H9 (cell line): ENCODE results near the gene PLD5. TPM values are rescaled to one million over a fixed set of nuclear protein-coding genes. Genes with fewer than 3 reads are reported as not detected.

Experiments used
- DNase-seq: peaks from one replicate; pipeline ENCODE4 v3.0.0-alpha.2; 2017
- H2AFZ ChIP-seq: one replicate; pipeline ENCODE4 v1.6.1; 2013; ENCODE audit warnings: mild to moderate bottlenecking, low read length, control low read depth, moderate library complexity
- H2AK5ac ChIP-seq: 2 replicates; pipeline ENCODE4 v1.6.1; 2013; ENCODE audit warnings: low read length, control low read depth, mixed read lengths; ENCODE audit not compliant: insufficient read length
- H2BK120ac ChIP-seq: one replicate; pipeline ENCODE4 v1.6.1; 2013; ENCODE audit warnings: low read depth, mild to moderate bottlenecking, low read length, control low read depth, inconsistent platforms; ENCODE audit not compliant: poor library complexity, severe bottlenecking
- H2BK12ac ChIP-seq: 2 replicates; pipeline ENCODE4 v1.6.1; 2013; ENCODE audit warnings: low read length, control low read depth, mixed read lengths, low read depth; ENCODE audit not compliant: insufficient read length
- H2BK15ac ChIP-seq: 2 replicates; pipeline ENCODE4 v1.6.1; 2013; ENCODE audit warnings: low read depth, low read length, control low read depth
- H2BK20ac ChIP-seq: one replicate; pipeline ENCODE4 v1.6.1; 2013; ENCODE audit warnings: low read depth, mild to moderate bottlenecking, low read length, control low read depth, inconsistent platforms; ENCODE audit not compliant: poor library complexity, severe bottlenecking
- H2BK5ac ChIP-seq: 2 replicates; pipeline ENCODE4 v1.6.1; 2013; ENCODE audit warnings: low read length, control low read depth, mixed read lengths; ENCODE audit not compliant: insufficient read length
- H3K14ac ChIP-seq: 2 replicates; pipeline ENCODE4 v1.6.1; 2013; ENCODE audit warnings: low read length, control low read depth; ENCODE audit not compliant: insufficient read depth
- H3K18ac ChIP-seq: 2 replicates; pipeline ENCODE4 v1.6.1; 2013; ENCODE audit warnings: low read depth, mild to moderate bottlenecking, mixed read lengths, low read length, control low read depth; ENCODE audit not compliant: insufficient read length
- H3K23ac ChIP-seq: 2 replicates; pipeline ENCODE4 v1.6.1; 2013; ENCODE audit warnings: low read length, control low read depth, mixed read lengths, low read depth; ENCODE audit not compliant: insufficient read length
- H3K23me2 ChIP-seq: 2 replicates; pipeline ENCODE4 v1.6.1; 2013; ENCODE audit warnings: low read depth, mild to moderate bottlenecking, mixed read lengths, low read length, control low read depth; ENCODE audit not compliant: insufficient read length, poor library complexity, severe bottlenecking
- H3K27ac ChIP-seq: 2 replicates; pipeline ENCODE4 v1.5.1; 2013; ENCODE audit warnings: low read length, control low read depth, mixed read lengths, low read depth; ENCODE audit not compliant: insufficient read length
- H3K27me3 ChIP-seq: 2 replicates; pipeline ENCODE4 v1.6.1; 2013; ENCODE audit warnings: low read length, control low read depth, inconsistent platforms; ENCODE audit not compliant: insufficient read depth
- H3K4ac ChIP-seq: 2 replicates; pipeline ENCODE4 v1.6.1; 2013; ENCODE audit warnings: low read depth, mild to moderate bottlenecking, control low read depth, inconsistent platforms, low read length, moderate library complexity
- H3K4me1 ChIP-seq: 2 replicates; pipeline ENCODE4 v1.6.1; 2013; ENCODE audit warnings: low read length, control low read depth, inconsistent platforms; ENCODE audit not compliant: insufficient read depth
- H3K4me2 ChIP-seq: 2 replicates; pipeline ENCODE4 v1.6.1; 2013; ENCODE audit warnings: low read length, control low read depth, mixed read lengths; ENCODE audit not compliant: insufficient read length, insufficient read depth
- H3K56ac ChIP-seq: 2 replicates; pipeline ENCODE4 v1.6.1; 2013; ENCODE audit warnings: low read depth, mild to moderate bottlenecking, mixed read lengths, low read length, control low read depth; ENCODE audit not compliant: insufficient read length
- H3K79me1 ChIP-seq: 2 replicates; pipeline ENCODE4 v1.6.1; 2013; ENCODE audit warnings: low read depth, mild to moderate bottlenecking, moderate library complexity, low read length, control low read depth, inconsistent platforms; ENCODE audit not compliant: insufficient read depth, poor library complexity, severe bottlenecking
- H3K79me2 ChIP-seq: 2 replicates; pipeline ENCODE4 v1.6.1; 2013; ENCODE audit warnings: low read length, control low read depth, inconsistent platforms; ENCODE audit not compliant: insufficient read depth
- H3K9ac ChIP-seq: 2 replicates; pipeline ENCODE4 v1.6.1; 2013; ENCODE audit warnings: low read length, control low read depth, mixed read lengths; ENCODE audit not compliant: insufficient read length; ENCODE audit errors: extremely low read depth
- H3K9me3 ChIP-seq: one replicate; pipeline ENCODE4 v1.6.1; 2013; ENCODE audit warnings: low read depth, low read length, inconsistent platforms; ENCODE audit not compliant: control insufficient read depth
- H3T11ph ChIP-seq: one replicate; pipeline ENCODE4 v1.6.1; 2013; ENCODE audit warnings: mild to moderate bottlenecking, low read length, control low read depth, inconsistent platforms
- H4K20me1 ChIP-seq: one replicate; pipeline ENCODE4 v1.6.1; 2013; ENCODE audit not compliant: control insufficient read depth, insufficient read length, insufficient read depth
- H4K5ac ChIP-seq: 2 replicates; pipeline ENCODE4 v1.6.1; 2013; ENCODE audit warnings: low read depth, mild to moderate bottlenecking, mixed read lengths, low read length, control low read depth; ENCODE audit not compliant: insufficient read length
- H4K8ac ChIP-seq: replicated peaks from 2 replicates; pipeline ENCODE4 v1.6.1; 2013; ENCODE audit warnings: low read length, control low read depth, mixed read lengths, low read depth; ENCODE audit not compliant: insufficient read length
- H4K91ac ChIP-seq: 2 replicates; pipeline ENCODE4 v1.6.1; 2013; ENCODE audit warnings: low read depth, mild to moderate bottlenecking, moderate library complexity, mixed read lengths, low read length, control low read depth; ENCODE audit not compliant: insufficient read length
- H3K27ac Mint-ChIP-seq, 3 experiments: 2 replicates in 2 of 3; 3 replicates in 1 of 3; pipeline ENCODE4 v1.8.0; 2020 to 2021; ENCODE audit warnings: mixed read lengths in 3 of 3, mild to moderate bottlenecking in 1 of 3, moderate library complexity in 1 of 3
- H3K27me3 Mint-ChIP-seq: 2 replicates; pipeline ENCODE4 v1.8.0; 2021; ENCODE audit warnings: low read depth, mild to moderate bottlenecking, moderate library complexity, mixed read lengths
- H3K36me3 Mint-ChIP-seq, 3 experiments: 2 replicates in 2 of 3; 3 replicates in 1 of 3; pipeline ENCODE4 v1.8.0; 2020 to 2021; ENCODE audit warnings: low read depth in 3 of 3, mixed read lengths in 3 of 3; ENCODE audit not compliant: insufficient read depth in 1 of 3
- H3K4me1 Mint-ChIP-seq, 2 experiments: 2 replicates each; pipeline ENCODE4 v1.8.0; 2020; ENCODE audit warnings: mixed read lengths in 2 of 2
- H3K4me3 Mint-ChIP-seq, 2 experiments: 2 replicates in 1 of 2; 3 replicates in 1 of 2; pipeline ENCODE4 v1.8.0; 2020 to 2021; ENCODE audit warnings: mild to moderate bottlenecking in 2 of 2, mixed read lengths in 2 of 2, moderate library complexity in 1 of 2
- H3K9me3 Mint-ChIP-seq, 2 experiments: 2 replicates in 1 of 2; 3 replicates in 1 of 2; pipeline ENCODE4 v1.8.0; 2020; ENCODE audit warnings: mild to moderate bottlenecking in 2 of 2, mixed read lengths in 2 of 2, moderate library complexity in 1 of 2
- WGBS: extraction: QIAGEN DNeasy Blood & Tissue Kit; methylation state at CpG from one replicate; pipeline ENCODE4 v1.1.7; 2013; ENCODE audit warnings: missing lambda C conversion rate, low lambda C conversion rate, mixed read lengths; ENCODE audit not compliant: insufficient read length; ENCODE audit errors: extremely low coverage; 5-methylcytosine and 5-hydroxymethylcytosine counted together
- total RNA-seq: library from RNA; stranded (reverse); gene quantifications from 2 replicates; pipeline ENCODE4 v1.2.1, GENCODE V29; 2021
- TF ChIP-seq, protein P1 (sequence below): fragments of 200-600 bp; sonication (generic); conservative IDR thresholded peaks from 3 replicates; pipeline ENCODE4 v1.8.0; 2021; ENCODE audit warnings: antibody characterized with exemption, mild to moderate bottlenecking

Gene PLD5
- total RNA-seq, 1 experiment from 2014 or later = 5.2 TPM

DNA sequence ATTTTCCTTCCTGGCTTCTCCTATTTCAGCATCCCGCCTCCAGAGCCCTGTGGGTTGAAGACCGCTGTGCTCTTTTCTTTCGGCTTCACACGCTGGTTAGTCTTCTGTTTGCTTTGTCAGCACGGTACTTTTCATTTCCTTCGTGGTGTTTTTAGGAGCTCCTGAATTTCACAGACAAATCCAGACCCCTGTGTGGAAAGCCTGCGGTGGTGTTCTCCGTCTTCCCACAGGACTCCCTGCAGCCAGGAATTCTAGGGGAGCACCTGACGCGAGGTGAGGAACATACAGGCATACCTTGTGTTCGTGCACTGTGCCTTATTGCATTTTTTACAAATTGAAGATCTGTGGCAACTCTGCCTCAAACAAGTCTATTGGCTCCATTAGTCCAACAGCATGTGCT, 315.4 kb downstream of the PLD5 start:
- H3K27ac ChIP-seq = no peak overlapping the region
- H3K79me2 ChIP-seq = no peaks in the 10 kb centered on the region; the same call in 1 of the 2 replicates
- no peak overlapping the region for H2AFZ ChIP-seq
- no peaks in the 10 kb centered on the region for H3K27me3 ChIP-seq
- no peak overlapping the region for H4K5ac ChIP-seq
- Mint-ChIP-seq H3K4me3 (no peak overlapping the region), H3K4me1 (peaks cover 67 to 68% of the 10 kb centered on the region in 2 experiments), H3K27me3 (no peaks in the 10 kb centered on the region), H3K27ac (peak overlapping the region in 2 of 3 experiments; percentile 45 to 52; a peak in 2 of 7 replicates), H3K36me3 (peaks cover 0 to 9% (median 4%) of the 10 kb centered on the region in 3 experiments; a peak in 4 of 7 replicates), H3K9me3 (peaks cover 5% of the 10 kb centered on the region in 2 experiments)
- H3K23ac ChIP-seq = no peak overlapping the region
- H2BK5ac ChIP-seq = no peak overlapping the region
- no peak overlapping the region for H4K8ac ChIP-seq
- H2BK120ac ChIP-seq = no peak overlapping the region
- H2AK5ac ChIP-seq = no peak overlapping the region
- H3K18ac ChIP-seq = peak overlapping the region; percentile 2
- H3K4me2 ChIP-seq = no peak overlapping the region
- H3K14ac ChIP-seq = no peak overlapping the region
- no peaks in the 10 kb centered on the region for H4K20me1 ChIP-seq
- no peak for DNase-seq
- H3K9ac ChIP-seq = no peak overlapping the region
- H3K9me3 ChIP-seq = no peaks in the 10 kb centered on the region
- TF ChIP-seq, protein P1, sequence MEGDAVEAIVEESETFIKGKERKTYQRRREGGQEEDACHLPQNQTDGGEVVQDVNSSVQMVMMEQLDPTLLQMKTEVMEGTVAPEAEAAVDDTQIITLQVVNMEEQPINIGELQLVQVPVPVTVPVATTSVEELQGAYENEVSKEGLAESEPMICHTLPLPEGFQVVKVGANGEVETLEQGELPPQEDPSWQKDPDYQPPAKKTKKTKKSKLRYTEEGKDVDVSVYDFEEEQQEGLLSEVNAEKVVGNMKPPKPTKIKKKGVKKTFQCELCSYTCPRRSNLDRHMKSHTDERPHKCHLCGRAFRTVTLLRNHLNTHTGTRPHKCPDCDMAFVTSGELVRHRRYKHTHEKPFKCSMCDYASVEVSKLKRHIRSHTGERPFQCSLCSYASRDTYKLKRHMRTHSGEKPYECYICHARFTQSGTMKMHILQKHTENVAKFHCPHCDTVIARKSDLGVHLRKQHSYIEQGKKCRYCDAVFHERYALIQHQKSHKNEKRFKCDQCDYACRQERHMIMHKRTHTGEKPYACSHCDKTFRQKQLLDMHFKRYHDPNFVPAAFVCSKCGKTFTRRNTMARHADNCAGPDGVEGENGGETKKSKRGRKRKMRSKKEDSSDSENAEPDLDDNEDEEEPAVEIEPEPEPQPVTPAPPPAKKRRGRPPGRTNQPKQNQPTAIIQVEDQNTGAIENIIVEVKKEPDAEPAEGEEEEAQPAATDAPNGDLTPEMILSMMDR = no peak
- H2BK12ac ChIP-seq = no peak overlapping the region
- H4K91ac ChIP-seq = no peak overlapping the region
- no peak overlapping the region for H2BK15ac ChIP-seq
- no peak overlapping the region for H3T11ph ChIP-seq
- H2BK20ac ChIP-seq = no peak overlapping the region
- H3K4ac ChIP-seq = no peak overlapping the region
- peaks cover 10% of the 10 kb centered on the region; the same call in 1 of the 2 replicates for H3K4me1 ChIP-seq
- no CpG with 5 or more reads among the region's 11 CpGs for WGBS
- no peak overlapping the region for H3K56ac ChIP-seq
- H3K79me1 ChIP-seq = no peaks in the 10 kb centered on the region
- H3K23me2 ChIP-seq = no peaks in the 10 kb centered on the region
